Measurements from ENCODE around the gene ZNF524. TPM values are rescaled to one million over a fixed set of nuclear protein-coding genes. Genes with fewer than 3 reads are reported as not detected.

Gene ZNF524
- total RNA-seq, 1 donor from 2014 or later: 7.9 TPM

- H3K36me3 Mint-ChIP-seq (ENCODE audit: insufficient read depth): peaks cover 4% of the 10 kb centered on the region
- H3K9me3 Mint-ChIP-seq (ENCODE audit: low read depth): no peaks in the 10 kb centered on the region
- TF ChIP-seq, protein P1, sequence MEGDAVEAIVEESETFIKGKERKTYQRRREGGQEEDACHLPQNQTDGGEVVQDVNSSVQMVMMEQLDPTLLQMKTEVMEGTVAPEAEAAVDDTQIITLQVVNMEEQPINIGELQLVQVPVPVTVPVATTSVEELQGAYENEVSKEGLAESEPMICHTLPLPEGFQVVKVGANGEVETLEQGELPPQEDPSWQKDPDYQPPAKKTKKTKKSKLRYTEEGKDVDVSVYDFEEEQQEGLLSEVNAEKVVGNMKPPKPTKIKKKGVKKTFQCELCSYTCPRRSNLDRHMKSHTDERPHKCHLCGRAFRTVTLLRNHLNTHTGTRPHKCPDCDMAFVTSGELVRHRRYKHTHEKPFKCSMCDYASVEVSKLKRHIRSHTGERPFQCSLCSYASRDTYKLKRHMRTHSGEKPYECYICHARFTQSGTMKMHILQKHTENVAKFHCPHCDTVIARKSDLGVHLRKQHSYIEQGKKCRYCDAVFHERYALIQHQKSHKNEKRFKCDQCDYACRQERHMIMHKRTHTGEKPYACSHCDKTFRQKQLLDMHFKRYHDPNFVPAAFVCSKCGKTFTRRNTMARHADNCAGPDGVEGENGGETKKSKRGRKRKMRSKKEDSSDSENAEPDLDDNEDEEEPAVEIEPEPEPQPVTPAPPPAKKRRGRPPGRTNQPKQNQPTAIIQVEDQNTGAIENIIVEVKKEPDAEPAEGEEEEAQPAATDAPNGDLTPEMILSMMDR (IDR thresholded peaks at IDR 0.05; ENCODE audit: unreplicated experiment): no peak
- DNase-seq (ENCODE audit: low spot score, unreplicated experiment): no peak
- H3K4me3 Mint-ChIP-seq (ENCODE audit: low read depth): peak overlapping the region; percentile 99
- peak overlapping the region; percentile 99 for H3K27ac Mint-ChIP-seq
- H3K4me1 Mint-ChIP-seq (ENCODE audit: low read depth): peaks cover 29% of the 10 kb centered on the region
- H3K27me3 Mint-ChIP-seq: no peaks in the 10 kb centered on the region
Measured at GRCh38 chr19:55636723-55637122, 36.6 kb downstream of the ZNF524 start.

- peaks cover 33% of the 10 kb centered on the region for H3K4me1 Mint-ChIP-seq (ENCODE audit: low read depth)
- no peaks in the 10 kb centered on the region for H3K9me3 Mint-ChIP-seq (ENCODE audit: low read depth)
- TF ChIP-seq, protein P1 (IDR thresholded peaks at IDR 0.05; ENCODE audit: unreplicated experiment): no peak
- no peak for DNase-seq (ENCODE audit: low spot score, unreplicated experiment)
- H3K36me3 Mint-ChIP-seq (ENCODE audit: insufficient read depth): peaks cover 4% of the 10 kb centered on the region
- H3K27me3 Mint-ChIP-seq: no peaks in the 10 kb centered on the region
- peak overlapping the region; percentile 53 for H3K4me3 Mint-ChIP-seq (ENCODE audit: low read depth)
- no peak overlapping the region for H3K27ac Mint-ChIP-seq
Measured at GRCh38 chr19:55637534-55637933, 37.4 kb downstream of the ZNF524 start.

- H3K27me3 Mint-ChIP-seq: no peaks in the 10 kb centered on the region
- H3K4me3 Mint-ChIP-seq (ENCODE audit: low read depth): peak overlapping the region; percentile 53
- peaks cover 4% of the 10 kb centered on the region for H3K36me3 Mint-ChIP-seq (ENCODE audit: insufficient read depth)
- no peaks in the 10 kb centered on the region for H3K9me3 Mint-ChIP-seq (ENCODE audit: low read depth)
- DNase-seq (ENCODE audit: low spot score, unreplicated experiment): no peak
- H3K27ac Mint-ChIP-seq: peak overlapping the region; percentile 81
- peaks cover 41% of the 10 kb centered on the region for H3K4me1 Mint-ChIP-seq (ENCODE audit: low read depth)
- TF ChIP-seq, protein P1 (IDR thresholded peaks at IDR 0.05; ENCODE audit: unreplicated experiment): peak; percentile 56
Measured at GRCh38 chr19:55638864-55639359, 38.8 kb downstream of the ZNF524 start.

DNA sequence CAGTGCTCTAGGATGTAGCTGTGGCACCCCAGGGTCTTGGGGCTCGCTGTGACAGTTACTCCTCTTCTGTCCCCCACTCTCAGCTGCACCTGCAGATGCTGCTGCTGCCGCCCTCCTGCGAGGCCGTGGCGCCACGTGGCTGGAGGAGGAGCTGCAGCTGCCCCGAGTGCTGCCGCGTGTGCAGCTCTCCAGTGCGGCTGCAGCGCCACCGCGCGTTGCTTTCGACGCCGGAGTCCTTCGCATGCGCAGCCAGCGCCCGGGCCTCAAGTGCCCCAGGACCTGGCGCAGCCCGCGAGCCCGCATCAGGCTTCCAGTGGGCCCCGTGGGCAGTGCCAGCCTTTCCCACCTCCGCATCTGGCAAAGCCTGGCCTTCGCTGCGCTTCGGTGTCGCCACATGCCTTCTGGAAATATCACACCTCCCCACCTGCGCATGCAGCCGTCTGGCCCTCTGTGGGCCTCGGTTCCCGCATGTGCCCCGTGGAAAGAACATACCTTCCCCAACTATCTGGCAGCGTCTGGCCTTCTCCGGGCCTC is 40.0 kb downstream of the ZNF524 start:
- TF ChIP-seq, protein P1 (IDR thresholded peaks at IDR 0.05; ENCODE audit: unreplicated experiment): no peak
- H3K27me3 Mint-ChIP-seq: no peaks in the 10 kb centered on the region
- H3K4me3 Mint-ChIP-seq (ENCODE audit: low read depth): peak overlapping the region; percentile 78
- H3K4me1 Mint-ChIP-seq (ENCODE audit: low read depth): peaks cover 42% of the 10 kb centered on the region
- H3K27ac Mint-ChIP-seq: peak overlapping the region; percentile 96
- peaks cover 4% of the 10 kb centered on the region for H3K36me3 Mint-ChIP-seq (ENCODE audit: insufficient read depth)
- DNase-seq (ENCODE audit: low spot score, unreplicated experiment): no peak
- no peaks in the 10 kb centered on the region for H3K9me3 Mint-ChIP-seq (ENCODE audit: low read depth)

GRCh38 chr19:55640577-55641425 is 40.7 kb downstream of the ZNF524 start, which contains the start of gene ZNF580:
Gene ZNF580 (plus strand): TSS chr19:55641002. CDS start chr19:55642509, 1,507 bp downstream.
- Mint-ChIP-seq H3K4me1 (ENCODE audit: low read depth) (peaks cover 35% of the 10 kb centered on the region), H3K27ac (peak within 1 kb of the TSS; percentile 96), H3K27me3 (no peaks in the 10 kb centered on the region), H3K36me3 (ENCODE audit: insufficient read depth) (peaks cover 4% of the 10 kb centered on the region), H3K4me3 (ENCODE audit: low read depth) (peak within 1 kb of the TSS; percentile 88), H3K9me3 (ENCODE audit: low read depth) (no peaks in the 10 kb centered on the region)
- peak; percentile 36 for DNase-seq (ENCODE audit: low spot score, unreplicated experiment)
- TF ChIP-seq, protein P1 (IDR thresholded peaks at IDR 0.05; ENCODE audit: unreplicated experiment): no peak
